Right lobe of liver (tissue), 6 donors: ENCODE data around the gene HM13. TPM values are rescaled to one million over a fixed set of nuclear protein-coding genes. Genes with fewer than 3 reads are reported as not detected.

ENCODE experiments used
- ATAC-seq, 4 donors: fragments of 200-7000 bp; cut with Tn5 transposase; one replicate each; pipeline ENCODE4 v1.9.1; 2020; ENCODE audit warnings: mild to moderate bottlenecking in 4 of 4, moderate library complexity in 4 of 4
- DNase-seq, 3 donors: peaks; one replicate each; pipeline ENCODE4 v3.0.0-alpha.2; 2020
- H3K27ac ChIP-seq, 3 donors: fragments of 200-600 bp; one replicate each; pipeline ENCODE4 v1.8.0; 2022
- H3K27me3 ChIP-seq, 2 donors: fragments of 200-600 bp; one replicate each; pipeline ENCODE4 v1.8.0; 2022
- H3K36me3 ChIP-seq, 4 donors: fragments of 200-600 bp; sonication (generic) in 1 of 4; one replicate each; pipeline versions ENCODE4 v1.5.1 to v1.8.0; 2017 to 2022; ENCODE audit warnings: control low read depth in 1 of 4
- H3K4me1 ChIP-seq, 4 donors: fragments of 200-600 bp; sonication (generic) in 1 of 4; one replicate each; pipeline versions ENCODE4 v1.5.1 to v1.8.0; 2017 to 2022; ENCODE audit warnings: control low read depth in 1 of 4
- H3K4me3 ChIP-seq, 3 donors: fragments of 200-600 bp; one replicate each; pipeline ENCODE4 v1.8.0; 2022
- H3K9me3 ChIP-seq, 4 donors: fragments of 200-600 bp; sonication (generic) in 1 of 4; one replicate each; pipeline versions ENCODE4 v1.5.1 to v1.8.0; 2017 to 2022; ENCODE audit warnings: control low read depth in 1 of 4
- POLR2A ChIP-seq: fragments of 450-650 bp; IDR thresholded peaks from one replicate; pipeline ENCODE4 v1.6.1; 2017; ENCODE audit warnings: antibody characterized with exemption, mild to moderate bottlenecking
- WGBS: methylation state at CpG from one replicate; pipeline ENCODE4 v1.1.6; 2018; ENCODE audit warnings: low coverage, low lambda C conversion rate; ENCODE audit not compliant: insufficient coverage; ENCODE audit errors: missing lambda C conversion rate; 5-methylcytosine and 5-hydroxymethylcytosine counted together
- intact Hi-C, 2 donors: fragments of 100-400 bp; cut with DNase I; formaldehyde crosslinking; loops; one replicate each; pipeline versions ENCODE4 v1.11.2 to v1.14.1; 2022
- total RNA-seq, 6 experiments: library from RNA; depleted of rRNA in 2 of 6; stranded (reverse); fragments of >200 nt in 2 of 6; fragmentation: NEBNext Ultra II Directional in 3 of 6; extraction: Animal tissue kit (Norgen Biotek cat#: 25700) in 3 of 6; gene quantifications; one replicate each; pipeline versions ENCODE4 v1.1.0 to v1.2.4, GENCODE V29; 2016 to 2023
- TF ChIP-seq, protein P1 (sequence below), 4 donors: fragments of 200-600 bp in 3 of 4; fragments of 450-650 bp in 1 of 4; IDR thresholded peaks; one replicate each; pipeline versions ENCODE4 v1.5.1 to v1.8.0; 2016 to 2022; ENCODE audit warnings: antibody characterized with exemption in 4 of 4, mild to moderate bottlenecking in 2 of 4
- donor health status: DM: no; HTN: yes; CAD: no.
- donor health status: DM: no; HTN: no; CAD: no.
- donor health status: DM: no; HTN: no; CAD: no.
- donor health status: DM: no; HTN: yes; CAD: no.
- donor health status: DM: no; HTN: yes; CAD: no.

The HM13 gene
- total RNA-seq, 6 experiments from 2014 or later: 78.1 to 141 (median 114) TPM

GRCh38 chr20:31567380-31567720, 53.1 kb downstream of the HM13 start:
- H3K4me1 ChIP-seq: peaks cover 0 to 34% (median 14%) of the 10 kb centered on the region in 4 donors
- no peak for ATAC-seq

DNA sequence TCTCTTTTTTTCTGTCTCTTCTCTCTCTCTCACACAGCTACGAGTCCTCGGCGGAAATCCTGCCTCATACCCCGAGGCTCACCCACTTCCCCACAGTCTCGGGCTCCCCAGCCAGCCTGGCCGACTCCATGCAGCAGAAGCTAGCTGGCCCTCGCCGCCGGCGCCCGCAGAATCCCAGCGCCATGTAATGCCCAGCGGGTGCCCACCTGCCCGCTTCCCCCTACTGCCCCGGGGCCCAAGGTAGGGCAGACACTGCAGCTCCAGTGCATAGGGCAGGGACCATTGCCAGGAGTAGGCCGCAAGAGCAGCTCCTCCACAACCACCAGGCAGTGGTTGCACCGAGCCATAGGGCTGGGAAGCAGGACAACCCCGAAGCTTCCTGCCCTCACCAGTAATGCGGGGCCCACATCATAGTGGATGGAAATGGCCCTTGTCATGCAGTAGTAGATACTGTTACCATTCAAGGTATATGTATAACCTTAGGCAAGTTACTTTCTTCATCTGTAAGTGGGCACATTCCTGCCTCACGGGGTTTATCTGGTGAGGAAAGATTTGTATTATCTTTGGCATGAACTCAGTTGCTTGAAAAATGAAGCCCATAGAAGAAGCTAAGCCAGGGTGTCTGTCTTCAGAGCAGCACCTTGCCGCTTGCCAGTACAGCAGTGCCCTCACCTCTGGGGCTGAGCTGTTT, 53.9 kb downstream of the HM13 start:
- H3K36me3 ChIP-seq: peaks cover 0 to 18% (median 8%) of the 10 kb centered on the region in 4 donors

More at GRCh38 chr20:31567380-31567720, 53.1 kb downstream of the HM13 start:
- TF ChIP-seq POLR2A: no peak
- TF ChIP-seq, protein P1, sequence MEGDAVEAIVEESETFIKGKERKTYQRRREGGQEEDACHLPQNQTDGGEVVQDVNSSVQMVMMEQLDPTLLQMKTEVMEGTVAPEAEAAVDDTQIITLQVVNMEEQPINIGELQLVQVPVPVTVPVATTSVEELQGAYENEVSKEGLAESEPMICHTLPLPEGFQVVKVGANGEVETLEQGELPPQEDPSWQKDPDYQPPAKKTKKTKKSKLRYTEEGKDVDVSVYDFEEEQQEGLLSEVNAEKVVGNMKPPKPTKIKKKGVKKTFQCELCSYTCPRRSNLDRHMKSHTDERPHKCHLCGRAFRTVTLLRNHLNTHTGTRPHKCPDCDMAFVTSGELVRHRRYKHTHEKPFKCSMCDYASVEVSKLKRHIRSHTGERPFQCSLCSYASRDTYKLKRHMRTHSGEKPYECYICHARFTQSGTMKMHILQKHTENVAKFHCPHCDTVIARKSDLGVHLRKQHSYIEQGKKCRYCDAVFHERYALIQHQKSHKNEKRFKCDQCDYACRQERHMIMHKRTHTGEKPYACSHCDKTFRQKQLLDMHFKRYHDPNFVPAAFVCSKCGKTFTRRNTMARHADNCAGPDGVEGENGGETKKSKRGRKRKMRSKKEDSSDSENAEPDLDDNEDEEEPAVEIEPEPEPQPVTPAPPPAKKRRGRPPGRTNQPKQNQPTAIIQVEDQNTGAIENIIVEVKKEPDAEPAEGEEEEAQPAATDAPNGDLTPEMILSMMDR (IDR thresholded peaks at IDR 0.05): no peak
- DNase-seq: no peak
- Histone ChIP-seq H3K27ac (no peak overlapping the region), H3K4me3 (no peak overlapping the region), H3K36me3 (peaks cover 0 to 21% (median 10%) of the 10 kb centered on the region in 4 donors), H3K9me3 (no peaks in the 10 kb centered on the region), H3K27me3 (no peaks in the 10 kb centered on the region)
- intact Hi-C loops: loop anchor here in 1 of 2 donors (5.0 kb wide), 1 partner anchor 45 kb away; no protein-coding TSS in a partner anchor

DNA sequence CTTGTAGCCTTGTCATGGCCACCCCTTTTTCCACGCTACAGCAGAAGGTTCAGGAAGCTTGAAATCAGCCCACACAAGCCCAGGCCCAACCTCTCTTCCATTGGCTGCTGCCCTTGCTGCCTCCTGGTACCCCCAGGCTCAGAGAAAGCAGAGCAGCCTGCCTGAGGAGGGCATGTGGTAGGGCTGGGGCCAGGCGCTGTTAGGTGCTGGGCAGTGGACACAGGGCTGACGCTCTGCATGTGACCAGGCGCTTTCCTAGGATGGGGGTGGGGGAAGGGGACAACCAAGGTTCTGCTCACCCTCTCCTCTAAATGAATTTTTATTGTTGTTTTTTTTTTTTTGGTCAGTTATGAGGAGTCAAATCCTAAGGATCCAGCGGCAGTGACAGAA, 54.5 kb downstream of the HM13 start:
- Histone ChIP-seq H3K27ac (peak overlapping the region in 2 of 3 donors; percentile 45 to 51), H3K9me3 (no peaks in the 10 kb centered on the region), H3K4me3 (no peak overlapping the region), H3K27me3 (no peaks in the 10 kb centered on the region), H3K36me3 (peaks cover 0 to 12% (median 7%) of the 10 kb centered on the region in 4 donors), H3K4me1 (peaks cover 0 to 37% (median 16%) of the 10 kb centered on the region in 4 donors)
- no peak for DNase-seq
- ATAC-seq: no peak
- intact Hi-C loops: loop anchor here (2.0 to 5.0 kb wide), 2 partner anchors 42 to 44 kb away; no protein-coding TSS in a partner anchor
- TF ChIP-seq, protein P1 (IDR thresholded peaks at IDR 0.05): no peak
- no peak for TF ChIP-seq POLR2A
- WGBS: 47% methylated on average over 4 of the region's 5 CpGs

More for the DNA sequence above, 53.9 kb downstream of the HM13 start:
- H3K27me3 ChIP-seq: no peaks in the 10 kb centered on the region
- H3K27ac ChIP-seq: no peak overlapping the region
- 60% methylated on average over 6 of the region's 21 CpGs for WGBS
- peaks cover 0 to 36% (median 16%) of the 10 kb centered on the region in 4 donors for H3K4me1 ChIP-seq
- no peak for TF ChIP-seq POLR2A
- TF ChIP-seq, protein P1 (IDR thresholded peaks at IDR 0.05): no peak
- DNase-seq: peak in 1 of 3 donors; percentile 54
- no peak overlapping the region for H3K4me3 ChIP-seq
- no peaks in the 10 kb centered on the region for H3K9me3 ChIP-seq
- intact Hi-C loops: loop anchor here (2.0 to 5.0 kb wide), 2 partner anchors 43 to 44 kb away; no protein-coding TSS in a partner anchor
- ATAC-seq: no peak

GRCh38 chr20:31569163-31570020, 55.1 kb downstream of the HM13 start:
- Histone ChIP-seq H3K4me1 (peaks cover 0 to 42% (median 16%) of the 10 kb centered on the region in 4 donors), H3K4me3 (no peak overlapping the region), H3K36me3 (peaks cover 0 to 6% (median 2%) of the 10 kb centered on the region in 4 donors), H3K27ac (peak overlapping the region; percentile 7 to 51 (median 45)), H3K27me3 (no peaks in the 10 kb centered on the region), H3K9me3 (no peaks in the 10 kb centered on the region)
- WGBS: 32% methylated on average over 8 of the region's 10 CpGs
- ATAC-seq: peak; percentile 22 to 48 (median 28)
- DNase-seq: peak; percentile 65 to 74 (median 69)
- intact Hi-C loops: loop anchor here (2.0 to 5.0 kb wide), 2 partner anchors 41 to 43 kb away; no protein-coding TSS in a partner anchor
- TF ChIP-seq, protein P1 (IDR thresholded peaks at IDR 0.05): peak; percentile 70 to 83 (median 76)
- no peak for TF ChIP-seq POLR2A
